Activated CD8-positive, alpha-beta memory T cell treated with anti-CD3 and anti-CD28 coated beads, Interleukin-2, amount 50 U/mL, for 48 hours (primary cell): ENCODE results near the gene NEU1.

ENCODE experiments used
- DNase-seq: peaks from one replicate; pipeline ENCODE4 v3.0.0-alpha.2; 2020

NEU1 gene

GRCh38 chr6:31892821-31893220 lies 30.2 kb upstream of the NEU1 start:
- DNase-seq: no peak

- no peak for DNase-seq
Observed at GRCh38 chr6:31889331-31889972, 26.8 kb upstream of the NEU1 start.

GRCh38 chr6:31888276-31889258 lies 25.9 kb upstream of the NEU1 start:
- DNase-seq: peak; percentile 86

GRCh38 chr6:31887173-31888007 lies 24.8 kb upstream of the NEU1 start:
- no peak for DNase-seq

GRCh38 chr6:31886541-31886991 lies 23.9 kb upstream of the NEU1 start:
- DNase-seq: no peak

GRCh38 chr6:31884528-31885035 lies 22.0 kb upstream of the NEU1 start:
- no peak for DNase-seq

GRCh38 chr6:31883676-31884075 lies 21.1 kb upstream of the NEU1 start:
- no peak for DNase-seq

GRCh38 chr6:31882344-31882743 lies 19.7 kb upstream of the NEU1 start:
- DNase-seq: no peak

- DNase-seq: no peak
Observed at GRCh38 chr6:31881136-31881859, 18.7 kb upstream of the NEU1 start.

GRCh38 chr6:31880616-31881015 lies 18.0 kb upstream of the NEU1 start:
- no peak for DNase-seq

GRCh38 chr6:31879901-31880300 lies 17.3 kb upstream of the NEU1 start:
- DNase-seq: no peak

- DNase-seq: no peak
Observed at GRCh38 chr6:31879143-31879542, 16.5 kb upstream of the NEU1 start.

- no peak for DNase-seq
Observed at GRCh38 chr6:31878726-31879125, 16.1 kb upstream of the NEU1 start, which contains the start of gene SLC44A4. SLC44A4 (minus strand) TSS chr6:31878997; CDS start chr6:31878980, 17 bp downstream.

GRCh38 chr6:31878222-31878621 lies 15.6 kb upstream of the NEU1 start:
- DNase-seq: no peak

- DNase-seq: no peak
Observed at GRCh38 chr6:31877651-31878161, 15.1 kb upstream of the NEU1 start.

GRCh38 chr6:31877125-31877650 lies 14.6 kb upstream of the NEU1 start:
- no peak for DNase-seq

GRCh38 chr6:31876357-31876756 lies 13.7 kb upstream of the NEU1 start:
- DNase-seq: no peak

- DNase-seq: no peak
Observed at GRCh38 chr6:31875877-31876276, 13.3 kb upstream of the NEU1 start.

GRCh38 chr6:31874836-31875572 lies 12.4 kb upstream of the NEU1 start:
- DNase-seq: no peak

GRCh38 chr6:31874084-31874670 lies 11.6 kb upstream of the NEU1 start:
- DNase-seq: no peak
